Uterus (tissue), 2 donors: Measurements from ENCODE around the gene NHS.

Experiments
- CTCF ChIP-seq, 4 experiments: fragments of 200-600 bp in 2 of 4; fragments of 450-650 bp in 2 of 4; sonication (generic) in 2 of 4; IDR thresholded peaks; one replicate each; pipeline ENCODE4 v1.5.1; 2016 to 2019; ENCODE audit warnings: antibody characterized with exemption in 4 of 4, mild to moderate bottlenecking in 2 of 4, moderate library complexity in 1 of 4
- POLR2A ChIP-seq, 2 donors: fragments of 450-650 bp; IDR thresholded peaks; one replicate each; pipeline ENCODE4 v1.6.1; 2016; ENCODE audit warnings: antibody characterized with exemption in 2 of 2, mild to moderate bottlenecking in 1 of 2, moderate library complexity in 1 of 2

- TF ChIP-seq POLR2A (IDR thresholded peaks at IDR 0.05) (no peak), CTCF (IDR thresholded peaks at IDR 0.05) (no peak)
Observed at GRCh38 chrX:17375637-17376430, 834 bp downstream of the NHS start.
